ENCODE measurements around the gene BMP7.

Gene BMP7

DNA sequence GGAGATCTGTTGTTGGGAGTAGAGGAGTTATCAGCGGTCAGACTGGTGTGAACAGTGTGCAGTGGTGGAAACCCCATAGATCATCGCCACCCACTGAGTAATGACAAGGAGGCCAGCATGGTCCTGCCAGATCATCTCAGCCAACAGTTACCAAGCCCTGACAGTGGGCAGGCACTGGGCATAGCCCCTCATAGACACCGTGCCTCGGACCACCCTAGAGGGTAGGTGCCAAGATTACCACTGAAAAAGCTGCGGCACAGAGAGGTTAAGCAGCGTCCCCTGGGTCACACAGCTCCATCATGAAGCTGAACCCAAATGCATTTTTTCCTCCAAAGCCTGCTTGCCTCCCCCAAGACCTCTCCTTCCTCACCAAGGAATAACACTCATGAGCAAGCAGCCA lies 21.5 kb upstream of the BMP7 start:
- no peak overlapping the region for H2BK15ac ChIP-seq (ENCODE audit: low read depth, poor library complexity, severe bottlenecking)
- no peak overlapping the region for H2BK5ac ChIP-seq (ENCODE audit: low read depth, low read length, poor library complexity, severe bottlenecking)
- no peak overlapping the region for H3K27ac ChIP-seq (ENCODE audit: low read length, poor library complexity, severe bottlenecking)
- H3K79me1 ChIP-seq (replicated peaks; ENCODE audit: low read length, poor library complexity, severe bottlenecking), result no peaks in the 10 kb centered on the region
- H3K18ac ChIP-seq (ENCODE audit: low read depth in 1 of 2, low read length in 2 of 2), result no peak overlapping the region
- H3K4me1 ChIP-seq (ENCODE audit: control insufficient read depth, insufficient read depth, low read depth, low read length), result peaks cover 3% of the 10 kb centered on the region
- 79% methylated on average over 6 of the region's 6 CpGs for WGBS
- H3K27me3 ChIP-seq (ENCODE audit: control insufficient read depth in 1 of 2, insufficient read depth in 1 of 2, low read length in 2 of 2), result peaks cover 81 to 94% of the 10 kb centered on the region in 2 experiments
- no peak overlapping the region for H2AFZ ChIP-seq (ENCODE audit: low read depth, low read length)
- no peak overlapping the region for H4K91ac ChIP-seq (ENCODE audit: low read length)
- no peak overlapping the region for H3K4ac ChIP-seq (ENCODE audit: low read depth in 1 of 2, low read length in 2 of 2)
- H3K4me3 ChIP-seq (ENCODE audit: insufficient read depth in 1 of 2, low read depth in 1 of 2, low read length in 2 of 2), result no peak overlapping the region
- H3K9me3 ChIP-seq (ENCODE audit: control insufficient read depth, low read length), result no peaks in the 10 kb centered on the region
- H4K8ac ChIP-seq (ENCODE audit: low read length), result no peak overlapping the region
- no peak for DNase-seq
- H3K23ac ChIP-seq (ENCODE audit: low read length in 2 of 2), result no peak overlapping the region
- H3K4me2 ChIP-seq (ENCODE audit: low read length, poor library complexity, severe bottlenecking), result no peak overlapping the region
- H3K36me3 ChIP-seq (ENCODE audit: control insufficient read depth in 1 of 2, insufficient read depth in 2 of 2, low read depth in 1 of 2, low read length in 2 of 2), result no peaks in the 10 kb centered on the region
- no peak overlapping the region for H2AK5ac ChIP-seq (ENCODE audit: low read length, severe bottlenecking)
- H3K14ac ChIP-seq (ENCODE audit: low read length in 2 of 2), result no peak overlapping the region
- H2BK12ac ChIP-seq (ENCODE audit: low read length in 2 of 2), result no peak overlapping the region
- no peak overlapping the region for H2BK120ac ChIP-seq (ENCODE audit: low read depth, low read length)
- H3K9ac ChIP-seq (ENCODE audit: low read length), result no peak overlapping the region

DNA sequence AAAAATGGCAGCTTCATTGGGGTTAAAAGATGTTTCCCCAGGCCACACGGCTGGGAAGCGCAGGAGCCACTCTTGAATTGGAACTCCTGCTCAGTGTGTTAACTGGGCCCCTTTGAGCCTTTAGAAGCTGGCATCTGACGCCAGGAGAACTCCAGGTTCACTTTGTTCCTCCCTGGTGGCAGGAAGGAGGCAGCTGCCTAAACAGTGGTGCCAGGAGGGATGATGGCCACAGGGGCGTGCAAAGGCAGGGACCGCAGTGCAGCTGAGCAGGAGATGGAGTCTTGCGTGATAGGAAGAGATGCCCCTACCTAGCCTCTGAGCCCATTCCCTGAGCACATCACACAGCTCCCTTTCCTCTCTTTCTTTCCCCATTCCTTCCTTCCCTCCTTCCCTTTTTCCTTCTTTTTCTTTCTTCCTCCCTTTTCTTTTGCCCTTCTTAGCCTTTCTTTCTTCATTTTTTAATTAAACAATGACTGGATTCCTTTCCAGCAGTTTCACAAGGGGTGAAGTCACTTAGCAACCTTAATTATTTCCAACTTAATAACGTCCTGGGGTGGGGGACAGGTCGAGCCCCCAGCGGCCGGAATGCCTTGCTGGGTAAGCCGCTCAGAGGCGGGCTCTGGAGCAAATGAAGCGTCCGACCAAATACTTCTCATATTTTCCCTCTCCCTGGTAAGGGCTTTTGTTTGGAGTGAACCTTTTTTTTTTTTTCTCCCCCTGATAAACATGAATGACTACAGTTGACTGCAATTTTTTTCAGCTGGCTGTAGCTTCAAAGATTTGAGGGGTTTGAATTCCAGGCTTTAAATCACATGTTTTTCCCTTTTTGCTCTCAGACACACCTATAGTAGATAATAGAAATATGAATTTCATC lies 20.8 kb upstream of the BMP7 start:
- Histone ChIP-seq H3K4me1 (ENCODE audit: control insufficient read depth, insufficient read depth, low read depth, low read length) (peaks cover 3% of the 10 kb centered on the region), H3K4me3 (ENCODE audit: insufficient read depth in 1 of 2, low read depth in 1 of 2, low read length in 2 of 2) (no peak overlapping the region)

DNA sequence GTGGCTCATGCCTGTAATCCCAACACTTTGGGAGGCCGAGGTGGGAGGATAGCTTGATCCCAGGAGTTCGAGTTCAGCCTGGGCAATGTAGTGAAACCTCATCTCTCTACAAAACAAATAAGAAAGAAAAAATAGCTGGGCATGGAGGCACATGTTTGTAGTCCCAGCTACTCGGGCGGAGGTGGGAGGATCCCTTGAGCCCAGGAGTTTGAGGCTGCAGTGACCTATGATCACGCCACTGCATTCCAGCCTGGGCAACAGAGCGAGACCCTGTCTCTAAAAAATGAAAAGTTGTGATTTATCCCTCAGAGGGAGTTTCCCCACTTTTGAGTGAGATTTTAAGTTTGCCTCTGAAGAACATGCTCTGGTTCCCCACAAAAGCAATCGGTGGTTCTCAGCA lies 17.4 kb upstream of the BMP7 start:
- no peaks in the 10 kb centered on the region for H3K9me3 ChIP-seq (ENCODE audit: control insufficient read depth, low read length)
- no peaks in the 10 kb centered on the region for H3K36me3 ChIP-seq (ENCODE audit: control insufficient read depth in 1 of 2, insufficient read depth in 2 of 2, low read depth in 1 of 2, low read length in 2 of 2)
- H3K4me2 ChIP-seq (ENCODE audit: low read length, poor library complexity, severe bottlenecking), result no peak overlapping the region
- H2BK5ac ChIP-seq (ENCODE audit: low read depth, low read length, poor library complexity, severe bottlenecking), result no peak overlapping the region
- H2BK15ac ChIP-seq (ENCODE audit: low read depth, poor library complexity, severe bottlenecking), result no peak overlapping the region
- H3K14ac ChIP-seq (ENCODE audit: low read length in 2 of 2), result no peak overlapping the region
- H3K4me3 ChIP-seq (ENCODE audit: insufficient read depth in 1 of 2, low read depth in 1 of 2, low read length in 2 of 2), result no peak overlapping the region
- H2BK12ac ChIP-seq (ENCODE audit: low read length in 2 of 2), result no peak overlapping the region
- no peak for DNase-seq
- H3K23ac ChIP-seq (ENCODE audit: low read length in 2 of 2), result no peak overlapping the region
- H3K4me1 ChIP-seq (ENCODE audit: control insufficient read depth, insufficient read depth, low read depth, low read length), result peaks cover 3% of the 10 kb centered on the region
- WGBS, result 81% methylated on average over 7 of the region's 7 CpGs
- H3K27me3 ChIP-seq (ENCODE audit: control insufficient read depth in 1 of 2, insufficient read depth in 1 of 2, low read length in 2 of 2), result peaks cover 60 to 89% of the 10 kb centered on the region in 2 experiments
- H2BK120ac ChIP-seq (ENCODE audit: low read depth, low read length), result no peak overlapping the region
- H2AK5ac ChIP-seq (ENCODE audit: low read length, severe bottlenecking), result no peak overlapping the region
- H3K18ac ChIP-seq (ENCODE audit: low read depth in 1 of 2, low read length in 2 of 2), result no peak overlapping the region
- H3K4ac ChIP-seq (ENCODE audit: low read depth in 1 of 2, low read length in 2 of 2), result no peak overlapping the region
- H4K91ac ChIP-seq (ENCODE audit: low read length), result no peak overlapping the region
- H3K79me1 ChIP-seq (replicated peaks; ENCODE audit: low read length, poor library complexity, severe bottlenecking), result no peaks in the 10 kb centered on the region
- H4K8ac ChIP-seq (ENCODE audit: low read length), result no peak overlapping the region
- H2AFZ ChIP-seq (ENCODE audit: low read depth, low read length), result no peak overlapping the region
- no peak overlapping the region for H3K9ac ChIP-seq (ENCODE audit: low read length)
- H3K27ac ChIP-seq (ENCODE audit: low read length, poor library complexity, severe bottlenecking), result no peak overlapping the region

More for the DNA sequence above, 20.8 kb upstream of the BMP7 start:
- Histone ChIP-seq H2BK5ac (ENCODE audit: low read depth, low read length, poor library complexity, severe bottlenecking) (no peak overlapping the region), H2BK15ac (ENCODE audit: low read depth, poor library complexity, severe bottlenecking) (no peak overlapping the region), H3K9me3 (ENCODE audit: control insufficient read depth, low read length) (no peaks in the 10 kb centered on the region), H3K9ac (ENCODE audit: low read length) (no peak overlapping the region), H3K4ac (ENCODE audit: low read depth in 1 of 2, low read length in 2 of 2) (no peak overlapping the region), H3K18ac (ENCODE audit: low read depth in 1 of 2, low read length in 2 of 2) (no peak overlapping the region), H2AK5ac (ENCODE audit: low read length, severe bottlenecking) (no peak overlapping the region), H2AFZ (ENCODE audit: low read depth, low read length) (no peak overlapping the region), H2BK120ac (ENCODE audit: low read depth, low read length) (no peak overlapping the region), H2BK12ac (ENCODE audit: low read length in 2 of 2) (no peak overlapping the region), H3K14ac (ENCODE audit: low read length in 2 of 2) (no peak overlapping the region), H4K91ac (ENCODE audit: low read length) (no peak overlapping the region), H4K8ac (ENCODE audit: low read length) (no peak overlapping the region), H3K27ac (ENCODE audit: low read length, poor library complexity, severe bottlenecking) (no peak overlapping the region), H3K27me3 (ENCODE audit: control insufficient read depth in 1 of 2, insufficient read depth in 1 of 2, low read length in 2 of 2) (peaks cover 79 to 94% of the 10 kb centered on the region in 2 experiments), H3K23ac (ENCODE audit: low read length in 2 of 2) (no peak overlapping the region), H3K36me3 (ENCODE audit: control insufficient read depth in 1 of 2, insufficient read depth in 2 of 2, low read depth in 1 of 2, low read length in 2 of 2) (no peaks in the 10 kb centered on the region), H3K79me1 (replicated peaks; ENCODE audit: low read length, poor library complexity, severe bottlenecking) (no peaks in the 10 kb centered on the region), H3K4me2 (ENCODE audit: low read length, poor library complexity, severe bottlenecking) (no peak overlapping the region)
- WGBS, result 56% methylated on average over 12 of the region's 14 CpGs
- no peak for DNase-seq

DNA sequence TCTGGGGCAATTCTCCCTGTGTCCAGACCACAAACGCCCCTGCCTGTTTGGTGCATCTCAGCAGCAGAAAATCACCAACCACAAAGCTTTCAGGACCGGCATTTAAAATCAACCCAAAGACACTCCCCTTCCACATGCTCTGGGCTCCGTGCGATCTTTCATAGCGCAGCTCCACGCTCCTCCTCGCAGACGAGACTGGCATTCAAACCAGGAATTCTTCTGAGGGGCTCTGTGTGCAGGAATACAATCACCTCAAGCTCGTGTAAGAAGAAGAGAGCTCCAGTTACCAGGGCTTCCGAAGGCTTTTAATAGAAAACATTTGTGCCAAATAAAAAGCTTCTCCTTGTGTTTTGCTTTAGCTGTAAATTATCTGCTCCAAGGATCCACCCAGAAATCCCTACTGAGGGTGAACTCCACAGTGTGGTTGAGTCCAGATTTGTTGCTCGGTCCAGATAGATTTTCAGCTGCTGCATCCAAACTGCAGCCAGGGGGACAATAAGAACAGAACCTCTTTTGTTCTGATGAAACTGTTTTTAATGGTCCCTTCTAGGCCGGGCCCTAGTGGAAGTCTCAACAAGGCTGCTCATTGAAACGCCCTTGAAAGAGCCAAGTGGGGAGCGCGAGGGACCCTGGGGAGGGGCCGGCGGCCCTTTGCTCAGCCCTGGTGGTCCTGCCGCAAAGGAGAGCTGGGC lies 16.4 kb upstream of the BMP7 start:
- H3K4ac ChIP-seq (ENCODE audit: low read depth in 1 of 2, low read length in 2 of 2), result no peak overlapping the region
- H4K8ac ChIP-seq (ENCODE audit: low read length), result no peak overlapping the region
- H4K91ac ChIP-seq (ENCODE audit: low read length), result no peak overlapping the region
- H3K9me3 ChIP-seq (ENCODE audit: control insufficient read depth, low read length), result no peaks in the 10 kb centered on the region
- H3K27ac ChIP-seq (ENCODE audit: low read length, poor library complexity, severe bottlenecking), result no peak overlapping the region
- H3K4me1 ChIP-seq (ENCODE audit: control insufficient read depth, insufficient read depth, low read depth, low read length), result peaks cover 3% of the 10 kb centered on the region
- H3K79me1 ChIP-seq (replicated peaks; ENCODE audit: low read length, poor library complexity, severe bottlenecking), result no peaks in the 10 kb centered on the region
- no peaks in the 10 kb centered on the region for H3K36me3 ChIP-seq (ENCODE audit: control insufficient read depth in 1 of 2, insufficient read depth in 2 of 2, low read depth in 1 of 2, low read length in 2 of 2)
- no peak overlapping the region for H2BK12ac ChIP-seq (ENCODE audit: low read length in 2 of 2)
- no peak overlapping the region for H2BK120ac ChIP-seq (ENCODE audit: low read depth, low read length)
- no peak overlapping the region for H2BK15ac ChIP-seq (ENCODE audit: low read depth, poor library complexity, severe bottlenecking)
- no peak overlapping the region for H3K4me2 ChIP-seq (ENCODE audit: low read length, poor library complexity, severe bottlenecking)
- H3K14ac ChIP-seq (ENCODE audit: low read length in 2 of 2), result no peak overlapping the region
- no peak overlapping the region for H2BK5ac ChIP-seq (ENCODE audit: low read depth, low read length, poor library complexity, severe bottlenecking)
- H3K27me3 ChIP-seq (ENCODE audit: control insufficient read depth in 1 of 2, insufficient read depth in 1 of 2, low read length in 2 of 2), result peaks cover 54 to 87% of the 10 kb centered on the region in 2 experiments
- H3K4me3 ChIP-seq (ENCODE audit: insufficient read depth in 1 of 2, low read depth in 1 of 2, low read length in 2 of 2), result no peak overlapping the region
- no peak for DNase-seq
- no peak overlapping the region for H3K18ac ChIP-seq (ENCODE audit: low read depth in 1 of 2, low read length in 2 of 2)
- H2AK5ac ChIP-seq (ENCODE audit: low read length, severe bottlenecking), result no peak overlapping the region
- H3K9ac ChIP-seq (ENCODE audit: low read length), result no peak overlapping the region
- no peak overlapping the region for H3K23ac ChIP-seq (ENCODE audit: low read length in 2 of 2)
- H2AFZ ChIP-seq (ENCODE audit: low read depth, low read length), result no peak overlapping the region
- 73% methylated on average over 18 of the region's 18 CpGs for WGBS
